GM19438 (cell line): ENCODE data around the gene TAS2R42.

Experiments used
- ATAC-seq: cut with Tn5 transposase; IDR thresholded peaks from one replicate; pipeline ENCODE4 v1.9.1; 2021; ENCODE audit warnings: low read depth; ENCODE audit not compliant: unreplicated experiment

The TAS2R42 gene, protein sequence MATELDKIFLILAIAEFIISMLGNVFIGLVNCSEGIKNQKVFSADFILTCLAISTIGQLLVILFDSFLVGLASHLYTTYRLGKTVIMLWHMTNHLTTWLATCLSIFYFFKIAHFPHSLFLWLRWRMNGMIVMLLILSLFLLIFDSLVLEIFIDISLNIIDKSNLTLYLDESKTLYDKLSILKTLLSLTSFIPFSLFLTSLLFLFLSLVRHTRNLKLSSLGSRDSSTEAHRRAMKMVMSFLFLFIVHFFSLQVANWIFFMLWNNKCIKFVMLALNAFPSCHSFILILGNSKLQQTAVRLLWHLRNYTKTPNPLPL

DNA sequence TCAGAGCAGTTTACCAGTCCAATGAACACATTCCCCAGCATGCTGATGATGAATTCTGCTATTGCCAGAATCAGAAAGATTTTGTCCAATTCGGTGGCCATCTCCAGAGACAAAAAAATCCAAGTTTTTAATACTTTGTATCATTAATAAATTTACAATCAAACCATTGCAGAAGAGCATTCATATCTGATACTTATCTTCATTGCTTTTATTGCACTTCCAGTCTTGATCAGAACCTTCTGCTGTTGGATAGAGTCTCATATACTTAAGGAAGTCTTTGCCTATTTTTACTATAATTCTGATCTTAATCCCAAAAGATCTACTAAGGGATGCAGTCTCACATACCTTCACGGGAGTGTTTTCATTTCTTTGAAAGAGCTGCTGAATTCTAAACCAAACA lies at the start of gene TAS2R42:
Gene TAS2R42, minus strand, starts transcription at position 101 of the 400 bp plus-strand sequence. Its CDS starts 0 bp downstream, at position 101.
- no peak for ATAC-seq

DNA sequence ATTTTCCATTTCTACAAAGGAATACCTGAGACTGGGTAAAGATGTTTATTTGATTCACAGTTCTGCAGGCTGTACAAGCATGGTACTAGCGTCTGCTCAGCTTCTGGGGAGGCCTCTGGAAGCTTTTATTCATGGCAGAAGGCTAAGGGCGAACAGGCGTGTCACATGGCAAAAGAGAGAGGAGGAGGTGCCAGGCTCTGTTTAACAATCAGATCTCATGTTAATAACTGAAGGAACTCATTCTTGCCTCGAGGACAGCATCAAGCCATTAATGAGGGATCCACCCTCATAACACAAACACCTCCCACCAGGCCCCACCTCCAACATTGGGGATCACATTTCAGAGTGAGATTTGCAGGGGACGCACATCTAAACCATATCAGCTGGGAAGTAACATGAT lies 46.8 kb upstream of the TAS2R42 start:
- ATAC-seq, result no peak

DNA sequence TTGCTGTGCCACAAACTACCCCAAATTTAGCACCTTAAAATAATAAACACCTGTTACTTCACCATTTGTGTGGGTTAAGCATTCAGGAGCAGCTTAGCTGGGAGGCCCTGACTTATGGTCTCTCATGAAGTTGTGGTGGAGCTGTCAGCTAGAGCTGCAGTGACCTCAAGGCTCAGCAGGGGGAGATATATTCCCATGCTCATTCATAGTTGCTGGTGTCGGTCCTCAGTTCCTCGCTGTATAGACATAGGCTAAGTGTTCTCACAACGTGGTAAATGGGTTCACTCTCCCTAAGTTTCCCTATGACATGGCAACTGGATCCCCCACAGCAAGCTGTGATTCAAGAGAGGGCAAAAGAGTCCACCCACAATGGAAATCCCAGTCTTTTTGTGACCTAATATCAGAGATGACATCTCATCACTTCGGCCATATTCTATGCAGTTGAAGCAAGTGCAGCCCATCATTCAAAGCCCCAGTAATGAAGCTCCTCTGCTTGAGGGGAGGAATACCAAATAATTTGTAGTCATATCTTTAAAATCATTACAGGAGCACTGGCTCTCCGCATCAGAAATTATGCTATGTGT lies 41.7 kb upstream of the TAS2R42 start:
- no peak for ATAC-seq

DNA sequence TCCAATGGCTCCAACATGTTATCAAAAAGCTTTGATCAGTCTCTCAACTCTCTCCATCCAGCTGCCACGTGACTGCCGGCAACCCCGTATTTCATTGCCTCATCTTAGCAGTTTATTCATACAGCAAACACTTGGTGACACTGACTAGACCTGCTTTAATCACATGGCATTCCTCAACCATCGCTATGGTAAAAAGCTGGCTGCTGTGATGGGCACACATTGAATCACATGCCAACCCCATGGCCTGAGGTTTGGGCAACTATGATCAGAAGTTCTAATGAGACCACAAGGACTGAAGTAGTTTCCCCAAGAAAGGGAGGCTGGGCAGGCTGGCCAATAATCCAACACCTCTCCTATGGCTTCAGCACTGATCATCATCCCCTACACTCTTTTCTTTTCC lies 40.6 kb upstream of the TAS2R42 start:
- no peak for ATAC-seq

DNA sequence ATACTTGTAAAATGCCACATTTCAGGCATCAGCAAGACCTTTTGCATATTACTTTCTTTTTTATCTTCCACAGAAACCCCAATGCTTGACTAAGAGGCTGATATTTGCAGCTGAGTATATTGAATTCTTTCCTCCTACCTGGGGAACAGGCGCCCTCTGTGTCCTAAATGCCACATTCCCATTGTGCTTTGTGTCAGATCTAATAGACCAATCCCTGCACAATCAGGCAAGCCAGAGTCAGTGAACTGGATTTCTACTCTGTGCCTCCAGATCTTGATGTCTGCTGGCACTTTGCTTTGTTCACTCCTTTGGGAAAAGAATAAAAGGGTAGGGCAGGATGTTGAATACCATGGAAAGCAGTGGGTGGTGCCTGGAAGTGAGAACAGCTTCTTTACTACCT lies 22.4 kb upstream of the TAS2R42 start:
- no peak for ATAC-seq

DNA sequence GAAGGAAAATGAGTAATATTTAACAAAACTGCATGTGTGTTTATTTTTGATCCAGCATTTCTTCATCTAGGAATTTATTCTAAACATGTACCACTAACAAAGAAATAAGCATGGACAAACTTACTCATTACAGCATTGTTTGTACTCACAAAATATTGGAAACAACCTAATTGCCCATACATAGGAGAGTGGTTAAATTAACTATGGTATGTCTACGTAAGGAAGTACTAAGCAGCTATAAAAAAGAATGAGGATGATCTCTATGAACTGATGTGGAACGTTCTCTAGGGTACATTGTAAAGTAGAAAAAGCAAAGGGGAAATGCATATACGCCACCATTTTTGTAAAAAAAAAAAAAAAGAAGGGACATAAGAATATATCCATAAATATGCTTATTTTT lies 17.4 kb upstream of the TAS2R42 start:
- no peak for ATAC-seq

DNA sequence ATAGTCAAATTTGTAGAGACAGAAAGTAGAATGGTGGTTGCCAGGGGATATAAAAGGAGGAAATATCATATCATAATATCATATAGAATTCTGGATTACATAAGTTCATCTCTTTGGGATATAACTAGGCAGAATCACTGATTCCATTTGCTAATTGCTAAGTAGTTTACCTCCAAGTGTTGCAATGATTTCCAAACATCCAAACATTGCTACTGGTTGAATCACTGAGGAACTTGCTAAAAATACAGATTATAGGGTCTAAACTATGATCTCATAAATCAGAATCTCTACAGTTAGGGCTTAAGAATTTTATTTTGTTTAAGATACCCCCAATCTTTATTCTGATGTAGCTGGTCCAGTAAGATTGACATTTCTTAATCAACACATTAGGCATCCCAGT lies 16.1 kb upstream of the TAS2R42 start:
- no peak for ATAC-seq

DNA sequence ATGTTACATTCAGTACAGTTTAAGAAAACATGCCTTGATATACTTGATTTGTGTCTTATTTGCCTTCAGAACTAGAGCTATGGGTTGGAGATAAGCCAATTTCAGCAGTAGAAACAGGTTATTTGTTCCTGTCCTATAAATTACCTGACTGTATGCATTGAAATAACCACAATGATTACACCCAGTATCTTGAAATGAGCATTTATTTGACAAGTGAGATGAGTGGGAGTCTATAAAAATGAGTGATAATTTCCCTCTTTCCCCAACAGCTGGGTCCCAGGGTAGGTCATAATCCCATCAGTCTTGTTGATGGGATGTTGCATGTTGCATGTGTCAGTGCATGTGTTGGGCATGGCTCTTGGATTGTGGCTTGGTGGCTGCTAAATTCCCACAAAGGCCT lies 3.7 kb downstream of the TAS2R42 start:
- no peak for ATAC-seq

DNA sequence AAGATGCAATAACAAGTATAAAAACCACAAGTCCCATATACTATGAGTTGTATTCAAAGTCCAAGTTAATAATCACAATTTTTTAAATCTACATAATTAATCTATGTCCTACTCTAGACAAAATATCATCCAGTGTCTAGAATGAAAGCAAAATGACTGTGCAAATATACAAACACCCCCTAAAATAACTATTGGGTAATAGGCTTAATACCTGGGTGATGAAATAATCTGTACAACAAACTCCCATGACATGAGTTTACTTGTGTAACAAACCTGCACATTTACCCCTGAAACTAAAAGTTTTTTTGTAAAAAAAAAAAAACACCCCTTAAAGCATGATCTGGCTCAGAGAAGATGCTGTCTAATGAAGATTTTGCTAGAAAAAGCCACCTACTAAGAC lies 4.2 kb downstream of the TAS2R42 start:
- no peak for ATAC-seq

DNA sequence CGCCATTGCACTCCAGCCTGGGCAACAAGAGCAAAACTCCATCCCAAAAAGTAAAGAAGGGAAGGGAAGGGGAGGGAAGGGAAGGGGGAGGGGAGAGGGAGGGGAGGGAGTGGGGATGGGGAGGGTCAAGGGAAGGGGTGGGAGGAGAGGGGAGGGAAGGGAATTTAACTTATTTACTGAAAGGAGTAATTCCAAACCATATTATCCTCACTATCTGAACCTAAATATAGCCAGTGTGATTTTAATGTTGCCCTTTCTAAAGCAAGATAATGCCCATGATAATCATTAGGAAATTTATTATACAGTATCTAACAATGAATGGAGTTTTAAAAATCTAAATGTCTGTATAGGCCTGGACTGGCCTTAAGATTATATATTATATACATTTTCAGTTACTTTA lies 8.5 kb downstream of the TAS2R42 start:
- ATAC-seq, result no peak

DNA sequence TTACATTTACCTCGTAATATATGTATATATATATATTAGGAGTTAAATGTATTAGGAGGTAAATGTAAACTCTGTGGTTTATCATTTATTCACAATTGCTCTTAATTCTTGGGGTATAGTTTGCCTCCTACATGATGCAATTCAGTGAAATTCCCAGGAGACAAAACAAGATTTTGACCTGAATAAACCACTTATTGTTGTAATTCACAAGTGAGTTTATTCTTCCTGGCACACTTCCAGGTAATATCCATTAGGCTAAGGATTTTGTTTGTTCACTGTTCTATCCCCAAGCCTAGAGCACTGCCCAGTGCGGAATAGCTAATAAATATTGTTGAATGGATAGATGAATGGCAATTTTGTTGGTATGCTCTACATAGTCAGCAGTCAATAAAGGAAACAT lies 12.7 kb downstream of the TAS2R42 start:
- ATAC-seq, result no peak

DNA sequence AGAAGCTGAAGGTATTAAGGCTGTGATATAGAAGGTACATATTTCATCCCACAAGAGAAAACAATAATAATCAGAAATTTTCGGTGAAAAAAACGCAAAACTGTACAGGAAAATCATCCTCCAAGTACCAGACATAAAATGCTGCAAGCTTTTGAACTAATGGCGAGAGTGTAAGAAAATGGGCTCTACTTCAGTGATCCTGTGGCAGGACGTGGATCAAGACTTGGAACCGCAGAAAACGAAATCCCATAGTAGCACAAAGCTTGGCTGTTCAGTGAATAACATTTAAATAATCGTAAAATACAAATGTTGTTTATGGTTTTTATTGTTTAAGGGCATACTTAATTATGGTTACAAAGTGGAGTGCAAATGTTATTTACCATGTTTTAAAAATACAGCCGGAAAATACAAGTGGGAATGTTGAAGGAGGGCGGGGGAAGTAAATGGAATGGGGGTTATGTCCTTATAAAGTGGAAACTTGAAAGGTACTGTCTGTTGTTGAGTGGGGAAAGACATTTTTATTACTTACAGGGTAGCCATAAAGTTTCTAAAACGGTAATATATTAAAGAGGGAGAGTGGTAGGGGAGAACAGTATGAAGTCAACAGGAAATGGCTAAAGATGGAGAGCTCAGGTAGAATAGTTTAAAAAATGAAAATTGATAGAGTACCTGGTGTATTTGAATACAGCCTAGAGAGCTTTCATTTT lies 14.6 kb downstream of the TAS2R42 start:
- no peak for ATAC-seq

DNA sequence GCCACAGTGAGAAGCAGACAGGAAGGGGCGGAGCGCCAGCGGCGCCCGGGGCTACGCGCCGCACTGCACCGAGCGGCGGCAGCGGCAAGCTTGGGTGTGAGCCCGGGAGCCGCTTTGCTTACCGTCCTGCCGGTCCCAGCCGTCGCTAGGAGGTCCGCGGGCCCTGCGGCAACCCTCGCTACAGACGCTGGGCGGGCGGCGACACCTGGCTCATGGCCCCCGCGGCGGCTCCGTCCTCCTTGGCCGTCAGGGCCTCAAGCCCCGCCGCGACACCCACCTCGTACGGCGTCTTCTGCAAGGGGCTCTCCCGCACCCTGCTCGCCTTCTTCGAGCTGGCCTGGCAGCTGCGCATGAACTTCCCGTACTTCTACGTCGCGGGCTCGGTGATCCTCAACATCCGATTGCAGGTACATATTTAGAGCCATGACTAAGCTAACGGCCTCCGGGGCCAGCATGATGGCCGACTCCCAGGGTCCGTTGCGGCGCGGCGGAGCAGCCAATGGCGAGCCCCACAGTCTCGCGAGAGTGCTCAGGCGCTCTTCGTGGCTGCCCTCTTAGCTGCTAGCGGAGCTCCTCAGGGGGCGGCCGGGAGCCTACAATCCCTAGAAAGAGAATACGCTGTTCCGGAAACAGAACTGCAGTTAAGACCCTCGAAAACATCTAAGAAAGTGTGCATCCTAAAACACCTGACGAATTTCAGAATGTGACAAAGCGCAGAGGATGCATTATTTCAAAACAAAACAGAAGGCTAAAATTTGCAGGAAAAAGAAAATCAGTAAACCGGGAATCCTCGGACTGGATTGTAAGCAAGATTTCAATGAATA lies 15.4 kb downstream of the TAS2R42 start, which contains the start of gene SMIM10L1:
Gene SMIM10L1, plus strand, starts transcription at position 50 of the 824 bp plus-strand sequence. Its CDS starts 163 bp downstream, at position 213.
- peak; percentile 99 for ATAC-seq

DNA sequence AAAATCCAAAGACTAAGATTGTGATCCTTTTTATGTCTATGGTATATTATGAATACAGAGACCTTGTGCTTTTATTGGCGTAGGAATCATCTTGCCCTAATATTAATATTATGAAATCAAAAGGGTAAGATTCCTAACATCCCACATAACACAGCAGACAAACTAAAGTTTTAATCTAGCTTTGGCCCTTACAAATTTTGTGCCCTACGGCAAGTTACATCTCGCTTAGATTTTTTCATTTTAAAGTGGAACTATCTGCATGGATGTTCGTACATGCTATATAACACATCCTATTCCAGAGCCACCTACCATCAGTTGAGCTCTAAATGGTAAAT lies 16.0 kb downstream of the TAS2R42 start:
- ATAC-seq, result no peak

DNA sequence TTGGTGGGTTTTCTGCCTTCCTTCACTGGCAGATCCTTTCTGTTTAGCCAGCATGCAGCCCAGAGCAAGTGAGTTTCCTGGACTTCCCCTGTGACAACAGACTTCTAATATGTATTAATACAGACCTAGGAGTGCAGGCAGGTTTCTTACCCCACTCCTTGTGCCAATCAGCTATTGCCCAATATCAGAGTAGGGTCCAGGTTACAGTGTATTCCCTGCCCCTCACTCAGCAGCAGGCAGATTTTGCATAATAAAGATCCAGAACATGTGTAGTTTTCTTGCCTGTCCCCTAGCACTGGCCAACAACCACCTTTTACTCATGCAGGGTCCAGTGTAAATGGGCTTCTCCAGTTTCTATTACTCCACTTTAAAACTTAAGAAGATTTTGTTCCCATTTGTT lies 20.4 kb downstream of the TAS2R42 start:
- no peak for ATAC-seq

DNA sequence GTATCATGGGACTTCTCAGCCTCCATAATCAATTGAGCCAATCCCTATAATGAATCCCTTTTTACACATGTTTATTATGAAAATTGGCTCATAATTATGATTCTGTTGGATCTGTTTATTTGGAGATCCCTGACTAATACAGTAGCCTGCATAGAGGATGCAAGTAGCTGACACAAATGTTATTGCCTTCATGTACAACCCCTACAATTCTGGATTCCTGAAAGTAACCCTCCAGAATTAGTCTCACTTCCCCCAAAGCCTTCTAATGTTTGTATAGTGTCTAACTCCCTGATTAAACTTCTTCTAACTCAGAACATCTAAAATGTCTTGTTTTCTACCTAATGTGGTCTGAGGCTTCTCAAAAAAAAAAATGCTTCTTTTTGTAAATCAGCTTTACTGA lies 22.4 kb downstream of the TAS2R42 start:
- ATAC-seq, result no peak

DNA sequence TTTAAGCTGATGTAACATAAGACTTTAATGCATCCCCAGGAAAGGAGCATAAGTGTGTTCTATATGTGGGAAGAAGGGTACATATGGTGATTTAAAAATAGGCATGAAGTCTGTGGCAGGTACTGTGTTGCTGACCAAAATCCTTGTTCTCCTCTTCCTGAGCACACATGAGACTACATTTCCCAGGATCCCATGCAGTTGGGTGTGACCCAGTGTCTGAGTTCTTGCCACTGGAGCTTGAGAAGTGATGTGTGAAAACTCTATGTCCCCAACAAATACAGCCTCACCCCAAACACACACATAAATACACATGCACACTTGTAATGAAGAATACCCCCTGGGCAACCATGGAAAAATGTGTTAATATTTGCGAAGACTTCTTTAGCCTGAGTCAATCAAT lies 24.2 kb downstream of the TAS2R42 start:
- no peak for ATAC-seq

DNA sequence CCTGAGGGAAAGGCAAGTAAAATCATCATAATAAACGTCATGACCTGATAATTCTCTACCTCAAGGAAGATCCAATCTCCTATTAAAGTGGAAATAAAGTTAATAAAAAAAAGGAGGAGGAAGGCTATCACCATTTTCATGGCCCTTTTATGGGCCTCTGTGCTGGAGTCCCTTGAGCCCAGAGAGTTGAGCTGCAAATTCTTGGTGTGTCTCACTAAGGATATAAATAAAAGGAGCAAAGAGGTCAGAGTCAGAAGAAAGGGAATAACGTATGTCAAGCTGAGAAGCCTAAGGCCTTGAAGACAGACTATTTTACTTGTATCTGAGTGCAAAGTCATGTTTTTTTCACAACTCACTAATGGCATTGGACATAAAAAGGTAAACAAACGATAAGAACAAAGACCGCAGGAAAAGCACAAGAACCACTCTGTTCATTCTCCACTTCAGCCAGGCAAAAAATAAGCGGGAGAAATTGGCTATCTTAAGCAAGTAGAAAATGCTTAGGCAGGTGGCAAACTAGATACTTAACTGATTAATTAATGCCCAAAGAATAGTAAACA lies 27.8 kb downstream of the TAS2R42 start:
- ATAC-seq, result no peak

DNA sequence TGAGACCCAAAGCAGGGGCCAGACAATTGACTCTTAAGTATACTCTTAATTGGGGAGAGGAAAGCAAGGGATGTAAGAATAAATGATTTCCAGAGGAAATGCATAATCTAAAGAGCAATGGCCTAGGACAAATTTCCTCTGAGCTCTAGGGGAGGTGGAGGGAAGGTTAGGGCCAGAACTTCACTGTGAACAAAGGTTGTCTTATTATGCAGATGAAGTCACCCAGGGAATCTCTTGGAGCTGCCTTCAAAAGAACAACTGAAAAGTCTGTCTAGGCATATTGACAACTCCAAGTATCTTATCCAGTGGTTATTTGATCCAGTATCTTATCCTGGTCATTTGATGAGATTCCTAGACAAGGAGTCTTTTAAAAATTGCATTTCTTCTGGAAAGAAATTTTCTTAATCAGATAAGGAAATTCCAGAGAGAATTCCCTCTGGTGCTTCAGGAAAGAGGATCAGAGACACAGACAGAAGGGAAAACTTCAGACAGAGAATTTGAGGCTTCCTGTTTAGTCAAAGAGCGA lies 32.3 kb downstream of the TAS2R42 start:
- ATAC-seq, result no peak

DNA sequence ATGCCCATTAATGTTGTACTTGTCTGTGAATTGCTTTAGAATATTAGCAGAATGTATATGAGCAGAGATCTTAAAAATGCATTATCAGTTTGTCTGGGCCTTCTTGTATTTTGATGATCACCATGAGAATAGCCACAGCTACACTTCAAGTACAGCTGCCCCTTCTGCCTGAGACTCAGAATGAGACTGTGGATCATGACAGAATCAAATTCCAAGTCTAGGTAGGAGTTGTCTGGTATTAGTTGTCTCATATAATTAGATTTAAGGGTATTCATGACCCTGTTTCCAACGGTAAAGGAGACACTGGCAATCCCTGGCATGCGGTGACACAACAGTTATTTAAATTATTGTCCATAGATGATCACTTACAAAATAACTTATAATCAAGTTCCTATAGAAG lies 34.0 kb downstream of the TAS2R42 start:
- ATAC-seq, result no peak

DNA sequence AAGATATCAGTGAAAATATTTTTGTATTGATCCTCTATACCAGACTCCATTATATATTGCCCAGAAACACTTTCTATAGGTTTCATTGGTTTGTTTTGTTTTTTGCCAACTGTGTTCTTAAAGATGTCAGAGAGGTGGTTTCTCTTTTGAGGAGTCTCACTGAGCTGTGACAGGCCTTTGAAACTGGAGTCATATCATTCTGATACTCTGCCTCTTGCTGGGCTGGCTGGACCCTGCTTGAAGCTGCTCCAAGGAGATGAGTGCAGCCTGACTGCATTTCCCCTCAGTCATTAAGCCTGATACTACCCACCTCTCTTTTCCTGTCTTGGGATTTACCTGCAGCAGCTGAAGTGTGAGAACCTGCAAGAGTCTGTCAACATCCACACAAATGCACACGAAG lies 35.9 kb downstream of the TAS2R42 start:
- ATAC-seq, result no peak
